K562 (cell line): ENCODE measurements around the gene HMGCLL1.

Experiments used
- FOS ChIP-seq: IDR thresholded peaks from 3 replicates; pipeline ENCODE4 v1.6.1; 2011; ENCODE audit not compliant: insufficient read length; ENCODE audit errors: extremely low read depth
- HNRNPL ChIP-seq: fragments of 200-400 bp; formaldehyde crosslinking; IDR thresholded peaks from 2 replicates; pipeline ENCODE4 v1.6.1; 2017; ENCODE audit warnings: low read depth, mild to moderate bottlenecking, low read length
- MAFF ChIP-seq: IDR thresholded peaks from 2 replicates; pipeline ENCODE4 v1.6.1; 2012; ENCODE audit warnings: low read length, improper control_type of control experiment
- NFXL1 ChIP-seq: fragments of 450-650 bp; formaldehyde crosslinking; IDR thresholded peaks from 2 replicates; pipeline ENCODE4 v1.4.0; 2021; ENCODE audit warnings: mild to moderate bottlenecking
- TAF1 ChIP-seq: IDR thresholded peaks from 2 replicates; pipeline ENCODE4 v1.6.1; 2011; ENCODE audit warnings: mild to moderate bottlenecking, low read length, moderate library complexity; ENCODE audit not compliant: insufficient read depth, control insufficient read depth, severe bottlenecking; ENCODE audit errors: extremely low read depth
- ZFPM2 ChIP-seq: fragments of 250-450 bp; sonication (Bioruptor Pico); IDR thresholded peaks from 2 replicates; pipeline ENCODE4 v1.5.1; 2022; ENCODE audit warnings: mild to moderate bottlenecking
- ZNF146 ChIP-seq: IDR thresholded peaks from one replicate; pipeline ENCODE4 v1.6.1; 2018; ENCODE audit warnings: missing compliant biosample characterization; ENCODE audit not compliant: unreplicated experiment

DNA sequence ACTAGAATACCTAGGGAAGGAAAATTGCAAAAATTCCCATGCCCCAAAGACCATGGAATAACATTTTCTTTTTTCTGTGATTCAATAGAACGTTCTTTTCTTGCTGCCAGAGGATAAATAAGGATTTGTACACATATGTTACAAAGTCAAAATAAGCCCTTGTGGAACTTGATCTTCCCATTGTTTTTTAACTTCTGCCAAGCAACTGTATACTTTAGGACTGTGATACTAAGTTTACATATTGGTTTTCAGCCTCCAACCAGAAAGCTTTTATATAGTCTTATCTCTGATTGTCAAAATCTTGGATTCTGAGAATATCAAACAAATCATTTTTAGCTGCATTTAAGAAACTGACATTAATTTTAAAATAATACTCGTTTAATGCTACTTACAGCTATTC lies 84.6 kb downstream of the HMGCLL1 start:
- no peak for TF ChIP-seq ZNF146 (CRISPR knock-in tag)
- TF ChIP-seq FOS = no peak
- TF ChIP-seq NFXL1 = no peak
- TF ChIP-seq TAF1 = no peak
- no peak for TF ChIP-seq HNRNPL
- no peak for TF ChIP-seq ZFPM2 (CRISPR knock-in tag)
- TF ChIP-seq MAFF = no peak
